NT2/D1 (cell line): ENCODE results near the gene CXCL17.

Source experiments
- SUZ12 ChIP-seq: IDR thresholded peaks from 2 replicates; pipeline ENCODE4 v1.6.1; 2011; ENCODE audit not compliant: insufficient read length, insufficient read depth; ENCODE audit errors: extremely low read depth
- YY1 ChIP-seq: IDR thresholded peaks from 2 replicates; pipeline ENCODE4 v1.6.1; 2011; ENCODE audit not compliant: insufficient read length, insufficient read depth
- ZNF274 ChIP-seq: IDR thresholded peaks from 2 replicates; pipeline ENCODE4 v1.6.1; 2011; ENCODE audit warnings: mild to moderate bottlenecking, low read depth, low read length

DNA sequence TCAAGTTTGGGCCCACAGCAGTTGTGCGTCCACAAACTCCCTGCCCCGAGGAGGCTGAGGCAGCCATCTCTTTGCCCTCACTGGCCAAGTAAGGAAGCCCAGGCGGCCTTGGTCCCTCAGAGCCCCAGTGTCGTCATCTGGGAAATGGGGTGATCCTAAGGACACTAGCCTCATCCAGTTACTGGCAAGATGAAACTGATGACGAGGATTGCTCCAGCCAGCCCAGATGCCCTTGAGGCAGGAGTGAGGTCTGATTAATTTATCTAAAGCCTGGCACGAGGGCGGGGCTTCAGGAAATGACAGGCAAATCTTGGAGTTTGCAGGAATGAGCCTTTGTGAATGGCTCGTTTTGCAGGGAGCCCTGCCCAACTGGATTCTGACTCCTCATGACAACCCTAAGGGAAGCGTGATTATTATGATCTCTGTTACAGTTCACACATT lies 21.1 kb downstream of the CXCL17 start:
- no peak for TF ChIP-seq YY1
- TF ChIP-seq SUZ12, result no peak
- TF ChIP-seq ZNF274, result no peak
